ENCODE results near the gene PARD6G.

The PARD6G gene

DNA sequence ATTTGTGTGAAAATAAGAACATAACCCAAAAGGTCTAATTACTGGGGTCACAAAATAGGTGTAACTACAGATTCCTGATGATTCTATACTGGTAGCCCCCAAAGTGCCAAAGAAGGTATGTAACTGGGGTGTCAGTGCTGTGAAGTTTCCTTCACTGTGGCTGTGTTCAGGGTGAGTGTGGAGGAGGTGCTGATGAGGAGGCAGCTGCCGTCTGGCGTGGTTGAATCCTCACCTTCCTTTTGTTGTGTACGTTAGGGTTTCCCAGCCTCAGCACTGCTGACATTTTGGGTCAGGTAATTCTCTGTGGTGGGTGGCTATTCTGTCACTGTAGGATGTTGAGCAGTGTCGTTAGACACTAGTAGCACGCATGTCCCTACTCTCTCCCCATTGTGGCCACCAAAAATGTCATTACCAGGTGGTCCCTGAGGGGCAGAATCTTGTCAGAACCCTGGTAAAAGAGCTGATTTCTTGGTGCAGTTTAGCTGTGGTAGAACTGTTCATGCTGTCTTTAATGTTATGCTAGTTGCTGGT, 106.8 kb downstream of the PARD6G start:
- TF ChIP-seq, protein P1, sequence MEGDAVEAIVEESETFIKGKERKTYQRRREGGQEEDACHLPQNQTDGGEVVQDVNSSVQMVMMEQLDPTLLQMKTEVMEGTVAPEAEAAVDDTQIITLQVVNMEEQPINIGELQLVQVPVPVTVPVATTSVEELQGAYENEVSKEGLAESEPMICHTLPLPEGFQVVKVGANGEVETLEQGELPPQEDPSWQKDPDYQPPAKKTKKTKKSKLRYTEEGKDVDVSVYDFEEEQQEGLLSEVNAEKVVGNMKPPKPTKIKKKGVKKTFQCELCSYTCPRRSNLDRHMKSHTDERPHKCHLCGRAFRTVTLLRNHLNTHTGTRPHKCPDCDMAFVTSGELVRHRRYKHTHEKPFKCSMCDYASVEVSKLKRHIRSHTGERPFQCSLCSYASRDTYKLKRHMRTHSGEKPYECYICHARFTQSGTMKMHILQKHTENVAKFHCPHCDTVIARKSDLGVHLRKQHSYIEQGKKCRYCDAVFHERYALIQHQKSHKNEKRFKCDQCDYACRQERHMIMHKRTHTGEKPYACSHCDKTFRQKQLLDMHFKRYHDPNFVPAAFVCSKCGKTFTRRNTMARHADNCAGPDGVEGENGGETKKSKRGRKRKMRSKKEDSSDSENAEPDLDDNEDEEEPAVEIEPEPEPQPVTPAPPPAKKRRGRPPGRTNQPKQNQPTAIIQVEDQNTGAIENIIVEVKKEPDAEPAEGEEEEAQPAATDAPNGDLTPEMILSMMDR (conservative IDR thresholded peaks at IDR 0.05; ENCODE audit: low read depth, low read length), result no peak
- no peak for DNase-seq (ENCODE audit: low read depth)
- no peak overlapping the region for H3K4me3 ChIP-seq (ENCODE audit: low read length)

DNA sequence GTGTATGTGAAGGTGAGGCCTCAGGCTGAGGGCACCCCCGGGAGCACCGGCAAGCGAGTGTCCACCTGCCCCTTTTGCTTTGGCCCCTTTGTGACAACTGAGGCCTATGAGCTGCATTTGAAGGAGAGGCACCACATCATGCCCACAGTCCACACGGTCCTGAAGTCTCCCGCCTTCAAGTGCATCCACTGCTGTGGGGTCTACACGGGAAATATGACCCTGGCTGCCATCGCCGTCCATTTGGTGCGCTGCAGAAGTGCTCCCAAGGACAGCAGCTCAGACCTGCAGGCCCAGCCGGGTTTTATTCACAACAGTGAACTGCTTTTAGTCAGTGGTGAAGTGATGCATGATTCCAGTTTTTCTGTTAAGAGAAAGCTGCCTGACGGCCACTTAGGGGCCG, 109.3 kb downstream of the PARD6G start:
- TF ChIP-seq, protein P1 (conservative IDR thresholded peaks at IDR 0.05; ENCODE audit: low read depth, low read length), result no peak
- no peak overlapping the region for H3K4me3 ChIP-seq (ENCODE audit: low read length)
- DNase-seq (ENCODE audit: low read depth), result no peak

DNA sequence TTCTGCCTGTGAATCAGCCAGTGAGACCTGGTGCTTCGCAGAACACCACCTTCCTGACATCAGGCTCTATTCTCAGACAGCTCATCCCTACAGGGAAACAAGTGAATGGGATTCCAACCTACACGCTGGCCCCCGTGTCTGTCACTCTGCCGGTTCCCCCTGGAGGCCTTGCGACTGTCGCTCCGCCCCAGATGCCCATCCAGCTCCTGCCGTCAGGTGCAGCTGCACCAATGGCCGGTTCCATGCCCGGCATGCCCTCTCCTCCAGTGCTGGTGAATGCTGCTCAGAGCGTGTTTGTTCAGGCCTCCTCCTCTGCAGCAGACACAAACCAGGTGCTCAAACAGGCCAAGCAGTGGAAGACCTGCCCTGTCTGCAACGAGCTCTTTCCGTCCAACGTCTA, 110.2 kb downstream of the PARD6G start:
- no peak for DNase-seq (ENCODE audit: low read depth)
- no peak overlapping the region for H3K4me3 ChIP-seq (ENCODE audit: low read length)
- TF ChIP-seq, protein P1 (conservative IDR thresholded peaks at IDR 0.05; ENCODE audit: low read depth, low read length), result no peak

DNA sequence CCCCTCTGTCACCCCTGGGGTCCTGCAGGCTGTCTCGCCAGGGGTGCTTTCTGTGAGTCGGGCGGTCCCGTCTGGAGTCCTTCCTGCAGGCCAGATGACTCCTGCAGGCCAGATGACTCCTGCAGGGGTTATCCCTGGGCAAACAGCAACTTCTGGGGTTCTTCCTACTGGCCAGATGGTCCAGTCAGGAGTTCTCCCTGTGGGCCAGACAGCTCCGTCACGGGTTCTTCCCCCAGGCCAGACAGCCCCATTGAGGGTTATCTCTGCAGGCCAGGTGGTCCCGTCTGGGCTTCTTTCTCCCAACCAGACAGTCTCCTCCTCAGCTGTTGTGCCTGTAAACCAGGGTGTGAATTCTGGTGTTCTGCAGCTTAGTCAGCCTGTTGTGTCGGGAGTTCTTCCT, 110.6 kb downstream of the PARD6G start:
- TF ChIP-seq, protein P1 (conservative IDR thresholded peaks at IDR 0.05; ENCODE audit: low read depth, low read length), result no peak
- DNase-seq (ENCODE audit: low read depth), result no peak
- no peak overlapping the region for H3K4me3 ChIP-seq (ENCODE audit: low read length)

DNA sequence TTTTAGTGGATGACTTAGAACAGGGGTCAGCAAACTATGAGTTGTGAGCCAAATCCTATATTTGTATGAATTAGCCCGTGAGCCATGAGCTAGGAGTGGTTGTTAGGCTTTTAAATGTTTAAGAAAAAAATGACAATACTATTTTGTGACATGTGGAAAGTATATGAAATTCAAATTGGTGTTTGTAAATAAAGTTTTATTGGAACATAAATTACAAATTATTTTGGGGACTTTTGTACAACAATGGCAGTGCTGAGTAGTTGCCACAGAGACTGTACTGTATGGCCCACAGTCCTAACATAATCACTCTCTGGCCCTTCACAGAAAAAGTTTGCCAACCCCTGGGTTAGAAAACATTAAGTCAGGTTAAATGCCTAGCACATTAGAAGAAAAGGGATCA, 112.2 kb downstream of the PARD6G start:
- H3K4me3 ChIP-seq (ENCODE audit: low read length), result no peak overlapping the region
- TF ChIP-seq, protein P1 (conservative IDR thresholded peaks at IDR 0.05; ENCODE audit: low read depth, low read length), result no peak

DNA sequence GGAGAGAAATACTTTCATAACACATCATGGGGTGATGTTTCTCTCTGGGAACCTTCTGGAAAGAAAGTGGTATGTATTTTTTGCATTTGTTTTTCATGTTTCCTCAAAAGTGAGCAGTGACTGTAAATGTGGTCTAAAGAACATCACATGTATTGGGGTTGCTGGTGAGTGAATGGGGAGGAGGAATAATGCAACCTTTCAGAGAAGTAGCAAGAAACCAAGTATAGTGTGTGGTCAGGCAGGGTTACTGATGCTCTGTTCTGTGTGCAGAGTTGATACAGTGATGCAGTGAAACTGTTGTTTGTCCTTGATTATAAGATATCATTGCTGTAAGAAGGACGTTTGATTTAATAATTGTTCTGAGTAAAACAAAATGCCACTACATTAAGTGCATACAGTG, 114.2 kb downstream of the PARD6G start:
- H3K4me3 ChIP-seq (ENCODE audit: low read length), result no peak overlapping the region
- TF ChIP-seq, protein P1 (conservative IDR thresholded peaks at IDR 0.05; ENCODE audit: low read depth, low read length), result no peak
- no peak for DNase-seq (ENCODE audit: low read depth)

More for the DNA sequence above, 112.2 kb downstream of the PARD6G start:
- DNase-seq (ENCODE audit: low read depth), result no peak

DNA sequence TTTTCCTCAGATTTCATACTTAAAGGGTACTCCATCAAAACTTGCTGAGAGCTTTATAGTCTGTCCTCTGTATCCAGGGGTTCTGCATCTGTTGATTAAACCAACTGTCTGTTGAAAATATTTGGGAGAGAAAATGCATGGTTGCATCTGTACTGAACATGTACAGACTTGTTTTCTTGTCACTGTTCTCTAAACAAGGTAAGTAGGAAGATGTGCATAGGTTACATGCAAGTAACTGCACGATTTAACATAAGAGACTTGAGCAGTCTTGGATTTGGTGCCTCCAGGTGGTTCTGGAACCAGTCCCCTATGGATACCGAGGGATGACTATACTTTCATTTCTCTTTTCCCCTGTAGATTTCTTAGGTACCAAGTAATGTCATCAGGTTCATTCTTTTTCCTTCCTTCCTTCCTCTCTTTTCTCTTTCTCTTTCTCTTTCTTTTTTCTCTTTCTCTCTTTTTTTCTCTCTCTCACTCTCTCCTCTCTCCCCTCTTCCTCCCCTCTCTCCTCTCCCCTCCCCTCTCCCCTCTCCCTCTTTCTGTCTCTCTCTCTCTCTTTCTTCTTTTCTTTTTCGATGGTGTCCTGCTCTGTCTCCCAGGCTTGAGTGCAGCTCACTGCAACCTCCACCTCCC, 115.0 kb downstream of the PARD6G start:
- TF ChIP-seq, protein P1 (conservative IDR thresholded peaks at IDR 0.05; ENCODE audit: low read depth, low read length), result no peak
- no peak overlapping the region for H3K4me3 ChIP-seq (ENCODE audit: low read length)
- DNase-seq (ENCODE audit: low read depth), result no peak
